H1 (cell line): ENCODE results near the gene GALNT12. TPM values are rescaled to one million over a fixed set of nuclear protein-coding genes. Genes with fewer than 3 reads are reported as not detected.

Experiments
- CTCF ChIA-PET: fragments of 300-600 bp; sonication (Branson Sonifier 250); formaldehyde crosslinking; loops from one replicate; lab custom pipeline; 2021; ENCODE audit not compliant: partially characterized antibody; lab: Charles Lee
- POLR2A ChIA-PET: fragments of 300-600 bp; sonication (Branson Sonifier 250); formaldehyde crosslinking; loops from one replicate; lab custom pipeline; 2021; ENCODE audit warnings: inconsistent platforms; ENCODE audit not compliant: partially characterized antibody; lab: Charles Lee
- DNase-seq, 2 experiments: peaks; one replicate each; pipeline versions ENCODE4 v3.0.0 to v3.0.0-alpha.2; 2010 to 2022; ENCODE audit warnings: low spot score in 2 of 2, low read depth in 1 of 2, mixed read lengths in 1 of 2
- FAIRE-seq: peaks from 2 replicates; lab custom pipeline; 2011; peaks lifted over from hg19 to GRCh38; lab: Jason Lieb, UNC
- H2AFZ ChIP-seq: 2 replicates; pipeline ENCODE4 v1.8.1; 2012; ENCODE audit warnings: low read length, inconsistent platforms
- H2AK5ac ChIP-seq: 2 replicates; pipeline ENCODE4 v1.6.1; 2013; ENCODE audit warnings: low read depth, low read length
- H2BK120ac ChIP-seq: replicated peaks from 2 replicates; pipeline ENCODE3; 2013; ENCODE audit warnings: low read depth, low read length, inconsistent platforms
- H2BK12ac ChIP-seq: 2 replicates; pipeline ENCODE4 v1.6.1; 2013; ENCODE audit warnings: low read depth, low read length
- H2BK15ac ChIP-seq: 2 replicates; pipeline ENCODE4 v1.6.1; 2013; ENCODE audit warnings: low read length
- H2BK20ac ChIP-seq: 2 replicates; pipeline ENCODE4 v1.6.1; 2013; ENCODE audit warnings: low read length
- H2BK5ac ChIP-seq: 2 replicates; pipeline ENCODE4 v1.6.1; 2013; ENCODE audit warnings: low read depth, low read length
- H3K14ac ChIP-seq: 2 replicates; pipeline ENCODE4 v1.6.1; 2013; ENCODE audit warnings: inconsistent platforms; ENCODE audit not compliant: insufficient read length
- H3K18ac ChIP-seq: 2 replicates; pipeline ENCODE4 v1.6.1; 2013; ENCODE audit warnings: low read length; ENCODE audit errors: extremely low read depth
- H3K23ac ChIP-seq: 2 replicates; pipeline ENCODE4 v1.6.1; 2013; ENCODE audit warnings: inconsistent platforms; ENCODE audit not compliant: insufficient read length
- H3K23me2 ChIP-seq: 2 replicates; pipeline ENCODE4 v1.6.1; 2013; ENCODE audit warnings: low read depth, low read length
- H3K27ac ChIP-seq: 2 replicates; pipeline ENCODE4 v1.6.1; 2011; ENCODE audit warnings: low read depth, low read length, inconsistent platforms
- H3K27me3 ChIP-seq, 4 experiments: replicated peaks in 1 of 4; 1 replicate in 1 of 4; 2 replicates in 3 of 4; pipeline versions ENCODE4 v1.6.1 to v1.8.1; 2011 to 2013; ENCODE audit warnings: low read length in 3 of 4, mild to moderate bottlenecking in 3 of 4, inconsistent platforms in 2 of 4, mixed read lengths in 2 of 4, moderate library complexity in 1 of 4; ENCODE audit not compliant: control insufficient read depth in 3 of 4, insufficient read depth in 3 of 4; ENCODE audit errors: extremely low read depth in 1 of 4
- H3K36me3 ChIP-seq, 4 experiments: 2 replicates each; pipeline versions ENCODE4 v1.6.1 to v1.8.1; 2011 to 2013; ENCODE audit warnings: mild to moderate bottlenecking in 4 of 4, low read length in 3 of 4, moderate library complexity in 2 of 4, control low read depth in 1 of 4, inconsistent platforms in 1 of 4; ENCODE audit not compliant: insufficient read depth in 4 of 4, control insufficient read depth in 2 of 4
- H3K4ac ChIP-seq: replicated peaks from 2 replicates; pipeline ENCODE3; 2013; ENCODE audit warnings: low read length, low read depth, mixed read lengths, inconsistent platforms; ENCODE audit not compliant: insufficient read length
- H3K4me1 ChIP-seq, 4 experiments: replicated peaks in 1 of 4; 1 replicate in 1 of 4; 2 replicates in 3 of 4; pipeline versions ENCODE4 v1.6.1 to v1.8.1; 2011 to 2013; ENCODE audit warnings: low read length in 3 of 4, inconsistent platforms in 2 of 4, mixed read lengths in 1 of 4; ENCODE audit not compliant: insufficient read depth in 4 of 4, control insufficient read depth in 3 of 4
- H3K4me2 ChIP-seq, 2 experiments: 2 replicates each; pipeline versions ENCODE4 v1.6.1 to v1.8.1; 2011 to 2013; ENCODE audit warnings: low read depth in 2 of 2, low read length in 2 of 2, control low read depth in 1 of 2, inconsistent platforms in 1 of 2, mild to moderate bottlenecking in 1 of 2; ENCODE audit not compliant: insufficient read depth in 1 of 2
- H3K4me3 ChIP-seq, 4 experiments: fragments of 200-600, 300-600 bp in 1 of 4; sonication (generic), shearing (Covaris generic), sonication (Bioruptor Twin) in 1 of 4; 2 replicates each; pipeline versions ENCODE4 v1.5.1 to v1.8.1; 2011 to 2016; ENCODE audit warnings: low read length in 4 of 4, low read depth in 3 of 4, control low read depth in 2 of 4, inconsistent platforms in 2 of 4, mild to moderate bottlenecking in 2 of 4, mixed read lengths in 1 of 4, moderate library complexity in 1 of 4; ENCODE audit not compliant: insufficient read depth in 2 of 4; ENCODE audit errors: extremely low read depth in 1 of 4
- H3K56ac ChIP-seq: replicated peaks from 2 replicates; pipeline ENCODE3; 2013; ENCODE audit warnings: low read depth, mild to moderate bottlenecking, mixed read lengths, low read length, inconsistent platforms; ENCODE audit not compliant: insufficient read length
- H3K79me1 ChIP-seq: 2 replicates; pipeline ENCODE4 v1.6.1; 2013; ENCODE audit warnings: low read depth, low read length, control low read depth
- H3K79me2 ChIP-seq, 2 experiments: 2 replicates each; pipeline versions ENCODE4 v1.6.1 to v1.8.1; 2012 to 2013; ENCODE audit warnings: low read length in 2 of 2, mild to moderate bottlenecking in 2 of 2, inconsistent platforms in 1 of 2; ENCODE audit not compliant: insufficient read depth in 2 of 2, control insufficient read depth in 1 of 2
- H3K9ac ChIP-seq, 4 experiments: replicated peaks in 1 of 4; 1 replicate in 1 of 4; 2 replicates in 3 of 4; pipeline versions ENCODE4 v1.6.1 to v1.8.1; 2011 to 2013; ENCODE audit warnings: low read depth in 3 of 4, low read length in 3 of 4, control low read depth in 2 of 4, mild to moderate bottlenecking in 2 of 4, moderate library complexity in 2 of 4, inconsistent platforms in 1 of 4; ENCODE audit errors: extremely low read depth in 1 of 4
- H3K9me3 ChIP-seq, 2 experiments: 2 replicates each; pipeline versions ENCODE4 v1.6.1 to v1.8.1; 2012 to 2013; ENCODE audit warnings: mild to moderate bottlenecking in 2 of 2, moderate library complexity in 2 of 2, control low read depth in 1 of 2, inconsistent platforms in 1 of 2, low read depth in 1 of 2, low read length in 1 of 2, mixed read lengths in 1 of 2; ENCODE audit not compliant: insufficient read depth in 2 of 2
- H4K20me1 ChIP-seq, 2 experiments: replicated peaks in 1 of 2; 2 replicates each; pipeline versions ENCODE3 to v1.8.1; 2011 to 2013; ENCODE audit warnings: inconsistent platforms in 2 of 2, low read length in 2 of 2, mild to moderate bottlenecking in 1 of 2; ENCODE audit not compliant: insufficient read depth in 2 of 2, control insufficient read depth in 1 of 2
- H4K5ac ChIP-seq: 2 replicates; pipeline ENCODE4 v1.6.1; 2013; ENCODE audit warnings: low read length, low read depth, mixed read lengths, inconsistent platforms; ENCODE audit not compliant: insufficient read length
- H4K8ac ChIP-seq: 2 replicates; pipeline ENCODE4 v1.8.0; 2013; ENCODE audit warnings: mild to moderate bottlenecking, moderate library complexity, low read length, inconsistent platforms; ENCODE audit not compliant: insufficient read depth; ENCODE audit errors: extremely low read depth
- H4K91ac ChIP-seq: replicated peaks from 2 replicates; pipeline ENCODE3; 2013; ENCODE audit warnings: low read length, mixed read lengths, inconsistent platforms; ENCODE audit not compliant: insufficient read length
- BCL11A ChIP-seq, 2 experiments: IDR thresholded peaks; one replicate each; pipeline ENCODE4 v1.6.1; 2011; ENCODE audit warnings: low read depth in 2 of 2, low read length in 2 of 2, mild to moderate bottlenecking in 2 of 2
- EGR1 ChIP-seq: IDR thresholded peaks from 2 replicates; pipeline ENCODE4 v1.6.1; 2011; ENCODE audit warnings: low read depth, low read length, borderline replicate concordance
- EZH2 ChIP-seq: fragments of 200-600 bp; sonication (generic); IDR thresholded peaks from 2 replicates; pipeline ENCODE4 v1.7.1; 2012; ENCODE audit warnings: low read depth, mild to moderate bottlenecking, moderate library complexity, low read length, inconsistent platforms; ENCODE audit not compliant: severe bottlenecking
- GABPA ChIP-seq: IDR thresholded peaks from 2 replicates; pipeline ENCODE4 v1.6.1; 2011; ENCODE audit warnings: mild to moderate bottlenecking, low read length, moderate library complexity, borderline replicate concordance; ENCODE audit not compliant: insufficient read depth
- GTF2F1 ChIP-seq: IDR thresholded peaks from 2 replicates; pipeline ENCODE4 v1.6.1; 2012; ENCODE audit warnings: low read depth, low read length, improper control_type of control experiment, borderline replicate concordance
- JUND ChIP-seq: IDR thresholded peaks from 2 replicates; pipeline ENCODE4 v1.6.1; 2011; ENCODE audit warnings: mild to moderate bottlenecking, improper control_type of control experiment, low read length
- POLR2A ChIP-seq, 2 experiments: IDR thresholded peaks; 1 replicate in 1 of 2; 2 replicates in 1 of 2; pipeline ENCODE4 v1.6.1; 2011; ENCODE audit warnings: low read depth in 2 of 2, low read length in 2 of 2, mild to moderate bottlenecking in 2 of 2; ENCODE audit errors: control extremely low read depth in 1 of 2
- SIRT6 ChIP-seq: IDR thresholded peaks from one replicate; pipeline ENCODE4 v1.7.1; 2012; ENCODE audit warnings: low read length, inconsistent platforms
- SIX5 ChIP-seq: IDR thresholded peaks from 2 replicates; pipeline ENCODE4 v1.6.1; 2011; ENCODE audit warnings: mild to moderate bottlenecking, low read depth, low read length
- SP2 ChIP-seq: IDR thresholded peaks from 2 replicates; pipeline ENCODE4 v1.6.1; 2012; ENCODE audit warnings: mild to moderate bottlenecking, low read length, inconsistent platforms
- TBP ChIP-seq: IDR thresholded peaks from 2 replicates; pipeline ENCODE4 v1.6.1; 2011; ENCODE audit warnings: low read depth, low read length, improper control_type of control experiment
- WGBS, 2 experiments: shearing (Covaris generic) in 1 of 2; methylation state at CpG; one replicate each; pipeline versions ENCODE4 v1.1.6 to v1.1.7; 2013 to 2015; ENCODE audit warnings: low lambda C conversion rate in 2 of 2, mixed read lengths in 2 of 2, inconsistent platforms in 1 of 2, low coverage in 1 of 2, missing lambda C conversion rate in 1 of 2; ENCODE audit not compliant: insufficient replicate concordance in 2 of 2, insufficient coverage in 1 of 2, insufficient read length in 1 of 2; ENCODE audit errors: extremely low coverage in 1 of 2, missing lambda C conversion rate in 1 of 2; 5-methylcytosine and 5-hydroxymethylcytosine counted together
- polyA plus RNA-seq, 7 experiments: library from polyadenylated mRNA; depleted of rRNA in 3 of 7; stranded (reverse) in 5 of 7; unstranded in 2 of 7; fragments of >200 nt in 5 of 7; fragments of 200-250 nt in 2 of 7; gene quantifications; 1 replicate in 5 of 7; 2 replicates in 1 of 7; 4 replicates in 1 of 7; pipeline versions ENCODE4 v1.2.1 to v1.2.3, GENCODE V29; 2011 to 2013; ENCODE audit warnings: missing spikeins in 2 of 7, mixed read lengths in 2 of 7
- total RNA-seq: library from RNA; stranded (reverse); fragmentation: NEBNext Ultra II Directional; extraction: Animal tissue kit (Norgen Biotek cat#: 25700); gene quantifications from 2 replicates; pipeline ENCODE4 v1.2.1, GENCODE V29; 2021
- TF ChIP-seq, protein P1 (sequence below): IDR thresholded peaks from 2 replicates; pipeline ENCODE4 v1.6.1; 2012; ENCODE audit warnings: low read length, inconsistent platforms

The GALNT12 gene
- total and polyA plus RNA-seq, 2 of the 8 experiments (the other 6 are each of a cell fraction or from before 2014, with no cell fraction given): 16.2 to 19.6 TPM

DNA sequence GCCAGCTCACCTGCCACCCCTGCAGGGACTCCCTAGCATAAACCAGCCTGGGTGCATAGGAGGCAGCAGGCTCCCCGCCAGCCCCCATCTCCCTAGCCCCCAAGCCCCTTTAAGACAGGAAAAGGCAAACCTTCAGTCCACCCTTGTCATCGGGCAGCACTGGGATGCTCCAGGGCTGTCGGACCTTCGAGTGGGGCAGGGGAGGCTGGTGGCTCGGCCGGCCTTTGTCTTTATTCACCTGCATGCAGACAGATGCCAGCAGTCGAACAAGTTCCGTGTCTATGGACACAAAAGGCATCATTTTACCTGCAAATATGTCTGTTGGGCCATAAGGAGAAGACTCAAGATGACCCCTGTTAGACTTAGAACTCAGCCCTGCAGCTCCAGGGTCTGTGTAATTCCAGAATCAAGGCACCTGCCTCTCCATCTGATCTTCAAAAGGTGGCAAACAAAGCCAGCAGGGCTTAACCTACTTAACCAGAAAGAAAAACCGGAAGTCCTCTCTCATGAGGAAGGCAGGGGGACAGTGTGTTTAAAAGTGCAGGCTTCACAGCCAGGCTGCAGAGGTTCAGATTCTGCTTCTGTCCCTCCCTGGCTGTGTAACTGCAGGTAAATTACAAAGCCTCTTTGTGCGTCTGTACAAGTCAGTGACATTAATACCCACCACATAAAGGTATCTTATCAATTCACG is 27.3 kb upstream of the GALNT12 start:
- no peak overlapping the region for H3K9ac ChIP-seq
- FAIRE-seq: no peak
- TF ChIP-seq POLR2A (IDR thresholded peaks at IDR 0.05; ENCODE audit: control extremely low read depth in 1 of 2, low read depth in 2 of 2, low read length in 2 of 2) (no peak), JUND (no peak), SIRT6 (no peak), SP2 (no peak), GTF2F1 (no peak), GABPA (no peak), TBP (no peak), EZH2 (no peak), BCL11A (IDR thresholded peaks at IDR 0.05; ENCODE audit: low read depth in 2 of 2, low read length in 2 of 2) (no peak), SIX5 (no peak), EGR1 (no peak)
- TF ChIP-seq, protein P1, sequence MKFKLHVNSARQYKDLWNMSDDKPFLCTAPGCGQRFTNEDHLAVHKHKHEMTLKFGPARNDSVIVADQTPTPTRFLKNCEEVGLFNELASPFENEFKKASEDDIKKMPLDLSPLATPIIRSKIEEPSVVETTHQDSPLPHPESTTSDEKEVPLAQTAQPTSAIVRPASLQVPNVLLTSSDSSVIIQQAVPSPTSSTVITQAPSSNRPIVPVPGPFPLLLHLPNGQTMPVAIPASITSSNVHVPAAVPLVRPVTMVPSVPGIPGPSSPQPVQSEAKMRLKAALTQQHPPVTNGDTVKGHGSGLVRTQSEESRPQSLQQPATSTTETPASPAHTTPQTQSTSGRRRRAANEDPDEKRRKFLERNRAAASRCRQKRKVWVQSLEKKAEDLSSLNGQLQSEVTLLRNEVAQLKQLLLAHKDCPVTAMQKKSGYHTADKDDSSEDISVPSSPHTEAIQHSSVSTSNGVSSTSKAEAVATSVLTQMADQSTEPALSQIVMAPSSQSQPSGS: no peak

More for the DNA sequence above, 27.3 kb upstream of the GALNT12 start:
- POLR2A ChIA-PET: interaction anchor here (0.6 to 1.1 kb wide), 2 partner anchors 9 to 11 kb away, joined by 3 read pairs; no protein-coding TSS in a partner anchor
- no peak overlapping the region for H2BK20ac ChIP-seq
- H3K79me1 ChIP-seq: no peaks in the 10 kb centered on the region; the same call in 1 of the 2 replicates
- no peak overlapping the region for H2BK5ac ChIP-seq
- no peaks in the 10 kb centered on the region for H3K23me2 ChIP-seq
- CTCF ChIA-PET: interaction anchor here (2.4 kb wide), 1 partner anchor 10 kb away, joined by 9 read pairs; no protein-coding TSS in a partner anchor
- no peak overlapping the region for H3K4me3 ChIP-seq
- no peak overlapping the region for H2AK5ac ChIP-seq
- H3K23ac ChIP-seq: no peak overlapping the region
- no peak overlapping the region; the same call in 1 of the 2 replicates for H4K8ac ChIP-seq
- H3K4ac ChIP-seq: no peak overlapping the region
- H3K36me3 ChIP-seq: peaks cover 5 to 31% (median 10%) of the 10 kb centered on the region in 4 experiments; a peak in 5 of 8 replicates
- no peak overlapping the region for H3K18ac ChIP-seq
- H3K4me1 ChIP-seq: no peaks in the 10 kb centered on the region
- no peak overlapping the region for H2BK15ac ChIP-seq
- H3K56ac ChIP-seq: no peak overlapping the region
- no peak overlapping the region for H3K4me2 ChIP-seq
- 87% methylated on average over 11 of the region's 11 CpGs; no CpG with 5 or more reads in 1 of the 2 experiments for WGBS, 2 experiments
- no peak overlapping the region for H4K5ac ChIP-seq
- no peak for DNase-seq
- H3K27ac ChIP-seq: no peak overlapping the region
- no peak overlapping the region for H2BK120ac ChIP-seq
- H4K91ac ChIP-seq: no peak overlapping the region
- no peak overlapping the region for H3K14ac ChIP-seq
- H3K9me3 ChIP-seq: no peaks in the 10 kb centered on the region
- no peaks in the 10 kb centered on the region for H3K79me2 ChIP-seq
- H3K27me3 ChIP-seq: no peaks in the 10 kb centered on the region
- peaks cover 2 to 6% of the 10 kb centered on the region in 2 experiments for H4K20me1 ChIP-seq
- no peak overlapping the region for H2AFZ ChIP-seq
- H2BK12ac ChIP-seq: no peak overlapping the region
